HG03066 (cell line): Measurements from ENCODE around the gene KCTD8.

Experiments used
- ATAC-seq: cut with Tn5 transposase; IDR thresholded peaks from one replicate; pipeline ENCODE4 v1.9.1; 2021; ENCODE audit warnings: low read depth; ENCODE audit not compliant: unreplicated experiment

The KCTD8 gene

DNA sequence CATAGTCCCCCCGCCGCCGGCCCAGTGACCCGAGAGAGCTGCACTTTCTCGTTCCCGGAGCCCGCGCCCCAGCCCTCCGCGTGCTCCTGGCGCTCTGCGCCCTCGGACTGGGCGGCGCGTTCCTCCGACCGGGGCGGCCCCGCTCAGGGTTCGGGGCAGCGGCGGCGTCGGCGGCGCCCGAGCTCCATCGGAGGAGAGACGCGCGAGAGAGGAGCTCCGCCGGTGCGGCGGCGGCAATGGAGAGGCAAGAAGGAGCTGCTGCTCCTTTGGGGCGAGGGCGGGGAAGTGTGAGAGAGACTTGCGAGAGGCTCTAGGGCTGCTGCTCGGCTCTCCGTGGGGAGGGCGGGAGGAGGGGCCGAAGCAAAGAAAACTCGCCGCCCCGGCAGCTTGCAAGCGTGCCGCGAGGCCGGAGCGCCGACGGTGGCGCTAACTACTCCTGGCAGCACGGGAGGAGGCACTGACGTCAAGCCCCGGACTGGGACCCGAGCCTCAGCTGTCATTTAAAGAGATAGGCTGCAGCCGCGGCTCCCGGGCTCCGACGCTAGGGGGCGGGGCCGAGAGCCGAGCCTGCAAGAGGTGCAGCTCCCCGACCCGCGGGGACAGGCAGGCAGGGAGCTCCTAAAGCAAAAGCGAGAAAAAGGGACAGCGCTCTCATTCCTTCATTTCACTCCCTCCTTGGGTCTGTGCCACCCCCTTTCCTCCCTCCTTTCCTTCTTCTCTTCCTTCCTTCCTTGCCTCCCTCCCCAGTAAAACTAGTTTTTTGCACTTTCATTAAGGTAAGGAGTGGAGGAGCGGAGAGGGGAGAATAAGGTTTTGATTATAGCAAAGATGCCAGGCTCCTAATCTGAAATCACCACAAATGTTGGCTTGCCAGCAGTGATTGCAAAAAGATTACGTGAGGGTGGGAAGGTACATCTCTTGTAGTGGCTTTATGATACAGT, at the start of gene KCTD8:
Gene KCTD8 (minus strand): TSS at position 289 of the 941 bp plus-strand sequence.
- ATAC-seq = peak; percentile 97

DNA sequence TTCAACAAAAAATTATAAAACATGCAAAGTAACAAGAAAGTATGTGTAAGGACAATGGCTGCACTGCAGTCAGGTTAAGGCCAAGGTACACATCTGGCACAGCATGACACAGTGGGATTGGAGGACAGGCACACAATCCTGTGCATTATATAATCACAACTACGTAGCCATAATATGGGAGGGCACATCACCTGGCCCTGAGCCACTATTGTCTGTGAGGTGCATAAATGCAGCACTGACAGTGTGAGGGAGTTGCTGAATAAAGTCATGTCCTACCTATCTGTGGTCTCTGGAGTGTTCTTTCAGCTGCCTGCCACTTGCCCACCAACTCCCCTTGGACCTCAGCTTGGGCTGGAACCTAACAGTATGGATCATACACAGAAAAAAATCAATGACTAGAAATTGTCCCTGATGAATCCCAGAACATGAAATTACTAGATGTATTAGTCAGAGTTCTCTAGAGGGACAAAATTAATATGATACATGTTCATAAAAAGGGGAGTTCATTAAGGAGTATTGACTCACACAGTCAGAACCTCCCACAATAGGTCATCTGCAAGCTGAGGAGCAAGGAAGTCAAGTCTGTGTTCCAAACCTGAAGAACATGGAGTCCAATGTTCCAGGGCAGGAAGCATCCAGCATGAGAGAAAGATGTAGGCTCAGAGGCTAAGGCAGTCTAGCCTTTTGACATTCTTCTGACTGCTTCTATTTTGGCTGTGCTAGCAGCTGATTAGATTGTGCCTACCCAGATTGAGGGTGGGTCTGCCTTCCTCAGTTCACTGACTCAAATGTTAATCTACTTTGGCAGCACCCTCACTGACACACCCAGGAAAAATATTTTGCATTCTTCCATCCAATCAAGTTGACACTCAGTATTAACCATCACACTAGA, 46.4 kb upstream of the KCTD8 start:
- ATAC-seq = no peak

DNA sequence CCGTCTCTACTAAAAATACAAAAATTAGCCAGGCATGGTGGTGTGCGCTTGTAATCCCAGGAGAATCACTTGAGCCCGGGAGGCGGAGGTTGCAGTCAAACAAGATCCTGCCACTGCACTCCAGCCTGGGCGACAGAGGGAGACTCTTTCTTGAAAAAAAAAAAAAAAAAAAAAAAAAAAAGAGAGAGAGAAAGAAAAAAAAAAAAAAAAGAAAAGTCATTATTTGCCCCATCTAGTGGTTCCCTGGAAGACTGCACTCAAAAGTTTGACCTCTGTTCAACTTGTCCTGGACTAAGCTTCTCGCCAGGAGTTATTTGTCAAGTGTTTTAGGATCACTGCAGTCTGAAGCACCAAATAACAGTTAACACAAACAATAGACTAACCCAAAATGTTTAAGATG, 45.3 kb upstream of the KCTD8 start:
- no peak for ATAC-seq

DNA sequence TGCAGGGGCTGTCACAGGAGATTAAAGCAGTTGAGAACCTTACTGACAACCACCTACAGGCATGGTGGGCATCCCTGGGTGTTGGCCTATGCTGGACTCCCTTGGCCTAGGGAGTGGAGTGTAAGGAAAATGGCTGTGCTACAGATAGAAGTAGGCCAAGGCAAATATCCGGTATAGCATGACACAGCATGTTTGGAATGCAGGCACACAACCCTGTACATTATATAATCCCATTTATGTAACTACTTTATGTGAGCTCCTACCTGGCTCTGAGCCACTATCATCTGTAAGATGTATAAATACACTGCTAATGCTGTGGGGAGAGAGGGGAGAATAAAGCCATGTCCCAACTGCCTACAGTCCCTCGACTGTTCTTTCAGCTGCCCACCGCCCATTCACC, 38.7 kb upstream of the KCTD8 start:
- ATAC-seq = no peak

DNA sequence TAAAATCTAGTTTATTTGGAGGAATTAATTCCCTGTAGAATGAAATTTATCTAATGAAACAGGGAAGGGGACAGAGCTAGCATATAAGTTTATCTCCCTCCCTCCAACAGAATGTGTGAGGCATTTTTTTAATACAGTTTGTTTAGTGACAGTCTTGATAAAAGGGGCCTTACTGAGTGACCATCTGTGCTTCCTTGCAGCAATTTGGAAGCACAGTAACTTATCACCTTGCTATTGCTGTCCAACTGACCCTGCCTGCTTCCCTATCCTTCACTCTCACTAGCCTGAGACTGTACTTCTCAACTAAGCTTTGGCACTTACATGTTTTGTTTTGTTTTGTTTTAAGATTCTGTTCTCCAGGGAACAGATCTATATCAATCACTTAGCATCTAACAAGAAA, 31.1 kb upstream of the KCTD8 start:
- no peak for ATAC-seq

DNA sequence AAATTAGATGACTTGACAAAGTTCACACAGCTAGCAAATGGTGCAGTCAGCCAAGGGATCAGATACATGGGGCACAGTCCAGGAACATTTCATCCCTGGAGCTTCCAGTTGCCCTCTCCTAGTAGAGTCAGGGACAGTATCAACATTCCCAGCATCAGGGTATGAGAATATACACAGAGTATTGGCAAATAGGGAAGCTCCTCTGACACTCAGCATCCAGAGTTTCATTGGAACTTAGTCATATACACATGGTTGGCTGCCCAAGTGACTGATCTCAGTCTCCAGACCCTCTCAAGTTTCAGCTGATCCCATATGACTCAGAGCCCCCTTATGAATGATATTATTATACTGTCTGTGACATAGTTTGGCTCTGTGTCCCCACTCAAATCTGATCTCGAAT, 13.7 kb upstream of the KCTD8 start:
- ATAC-seq = no peak

DNA sequence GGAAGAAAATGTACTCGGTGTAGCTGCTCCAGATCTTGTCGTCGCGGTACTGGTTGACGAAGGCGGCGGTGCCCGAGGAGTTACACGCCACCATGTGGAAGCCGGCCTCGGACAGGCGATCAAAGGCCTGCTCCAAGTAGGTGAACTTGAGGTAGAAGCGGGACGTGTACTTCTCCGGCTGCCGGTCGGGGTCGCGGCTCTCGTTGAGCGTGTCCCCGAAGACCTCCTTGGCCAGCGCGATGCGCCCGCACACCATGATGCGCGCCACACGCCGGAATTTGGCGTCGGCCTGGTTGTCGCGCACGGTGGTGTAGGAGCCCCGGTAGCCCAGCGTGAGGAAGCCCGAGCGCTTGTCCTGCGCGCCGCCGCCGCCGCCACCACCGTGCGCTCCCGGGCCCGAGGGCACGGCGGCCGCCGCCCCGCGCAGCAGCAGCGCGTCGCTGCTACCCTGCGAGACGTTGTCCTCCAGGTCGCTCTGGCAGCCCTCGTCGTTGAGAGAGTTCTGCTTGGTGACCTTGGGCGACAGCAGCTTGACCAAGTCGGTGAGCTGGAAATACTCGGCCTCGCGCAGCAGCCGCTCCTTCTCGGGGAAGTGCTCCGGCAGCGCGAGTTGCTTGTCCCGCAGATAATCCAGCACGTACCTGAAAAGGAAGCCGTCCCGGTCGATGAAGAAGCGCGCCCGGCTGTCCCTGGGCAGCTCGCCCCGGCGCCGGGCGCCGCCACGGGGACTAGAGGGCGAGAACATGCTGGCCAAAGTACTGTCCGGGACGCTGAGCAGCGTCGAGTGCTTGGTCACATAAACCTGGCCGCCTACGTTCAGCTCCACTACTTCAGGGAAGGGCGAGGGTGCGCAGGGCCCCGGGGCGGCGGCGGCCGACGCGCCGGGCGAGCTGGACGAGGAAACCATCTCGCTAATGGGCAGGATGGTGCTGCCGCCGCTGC, 775 bp downstream of the KCTD8 start:
- ATAC-seq = no peak

DNA sequence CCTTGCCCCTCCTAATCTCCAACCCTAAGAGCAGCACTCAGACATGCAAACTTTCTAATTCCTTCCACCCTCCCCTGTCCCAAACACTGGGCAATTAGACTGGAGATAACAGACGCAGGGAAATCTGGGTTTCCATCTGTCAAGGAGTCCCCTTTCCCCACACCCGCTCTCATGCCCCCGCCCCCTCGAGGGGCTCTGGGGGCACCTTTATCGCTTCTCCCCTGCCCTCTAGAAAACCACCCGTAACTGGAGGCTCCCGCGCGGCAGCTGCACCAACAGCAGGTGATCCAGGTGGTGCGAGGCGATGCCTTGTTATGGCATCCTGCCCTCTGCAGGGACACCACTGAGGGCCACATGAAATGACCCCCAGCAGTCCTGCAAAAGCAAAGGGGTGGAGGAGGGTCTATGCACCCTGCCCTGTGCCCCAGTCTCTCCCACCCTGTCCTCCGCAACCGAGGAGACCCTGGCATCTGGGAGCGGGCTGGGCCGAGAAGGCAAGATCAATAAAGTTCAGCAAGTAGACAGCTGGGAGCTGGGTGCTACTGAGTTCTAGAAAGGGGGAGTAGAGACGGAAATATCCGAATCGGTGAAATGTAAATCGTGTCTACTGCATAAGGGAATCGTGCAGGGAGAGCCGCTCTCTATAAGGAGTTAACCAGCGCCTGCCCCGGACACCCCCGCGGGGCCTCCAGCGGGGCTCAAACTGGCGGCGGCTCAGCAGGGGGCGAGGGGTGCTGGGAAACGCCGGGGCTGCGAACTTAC, 1.6 kb downstream of the KCTD8 start:
- ATAC-seq = no peak

DNA sequence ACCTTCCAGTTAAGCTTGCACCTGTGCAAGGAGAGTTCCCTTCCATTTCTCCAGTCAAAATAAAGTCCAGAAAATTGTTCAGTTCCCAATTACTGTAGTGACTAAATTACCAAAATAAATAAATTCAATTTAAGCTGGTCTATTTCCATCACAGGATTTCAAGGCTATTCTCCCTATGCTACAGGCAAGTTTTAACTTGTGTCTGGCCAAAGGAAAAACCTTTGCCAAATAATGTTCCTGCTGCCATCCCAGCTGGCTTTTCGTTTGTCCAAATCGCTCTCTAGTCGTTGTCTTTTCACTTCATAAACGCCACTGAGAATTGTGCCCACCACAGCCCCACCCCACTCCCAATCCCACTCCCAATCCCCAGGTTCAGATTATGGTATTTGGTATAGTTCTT, 2.4 kb downstream of the KCTD8 start:
- no peak for ATAC-seq

DNA sequence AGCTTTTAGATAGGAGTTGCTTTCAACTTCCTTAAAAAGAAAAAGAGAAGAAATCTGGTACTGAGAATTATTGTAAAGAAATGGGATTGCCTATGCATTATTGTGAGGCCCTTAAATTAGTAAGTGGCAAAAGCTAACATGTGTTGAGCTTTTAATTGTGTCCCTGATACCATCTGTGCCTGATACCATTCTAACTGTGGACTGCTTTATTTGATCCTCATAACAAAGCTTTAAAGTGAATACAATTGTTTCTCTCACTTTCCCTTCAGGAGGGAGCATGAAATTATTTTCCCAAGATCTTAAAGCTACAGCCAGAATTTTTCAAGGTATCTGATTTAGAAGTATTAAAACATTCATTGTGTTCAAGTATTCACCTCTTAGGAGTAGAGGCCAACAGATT, 9.9 kb downstream of the KCTD8 start:
- ATAC-seq = no peak

DNA sequence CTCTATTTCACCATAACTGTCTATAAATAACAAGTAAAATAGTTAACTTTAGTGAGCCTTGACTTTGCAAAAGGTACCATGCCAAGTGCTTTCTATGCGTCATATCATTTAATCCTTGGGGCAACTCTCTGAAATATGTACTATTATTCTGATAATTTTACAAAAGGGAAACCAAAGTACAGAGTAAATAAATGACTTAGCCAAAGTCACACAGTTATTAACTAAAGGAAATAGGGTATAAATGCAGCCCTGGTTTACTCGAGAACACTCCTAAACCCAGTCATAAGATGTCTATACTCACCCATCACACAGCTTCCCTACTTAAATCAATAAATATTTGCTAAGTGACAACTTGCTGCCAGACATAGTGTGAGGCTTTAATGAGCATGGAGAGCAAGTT, 14.4 kb downstream of the KCTD8 start:
- no peak for ATAC-seq

DNA sequence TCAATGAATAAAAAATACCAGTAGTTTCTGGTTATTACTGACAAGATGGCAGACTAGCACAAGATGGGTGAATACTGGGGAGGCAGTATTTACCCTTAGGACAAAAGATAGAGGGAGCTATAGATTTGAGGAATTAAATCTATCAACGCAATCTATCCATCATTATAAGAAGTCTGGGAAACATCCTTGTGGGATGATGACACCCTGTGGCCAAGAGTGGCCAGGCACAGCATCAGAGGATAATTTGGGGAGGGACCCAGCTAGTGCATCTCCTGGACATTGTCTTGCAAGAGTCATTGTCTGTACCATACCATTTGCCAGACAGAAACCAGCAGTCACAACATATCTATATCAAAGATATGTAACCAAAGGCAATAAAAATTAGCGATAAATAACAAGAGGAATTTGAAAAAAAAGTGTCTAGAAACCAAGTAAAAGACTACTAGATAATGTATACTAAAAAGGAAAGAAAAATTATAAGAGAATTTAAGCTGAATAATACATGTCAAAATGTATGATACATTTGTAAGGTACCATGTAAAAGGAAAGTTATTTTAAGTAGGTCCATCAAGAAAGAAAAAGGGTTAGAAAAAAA, 22.9 kb downstream of the KCTD8 start:
- ATAC-seq = no peak

DNA sequence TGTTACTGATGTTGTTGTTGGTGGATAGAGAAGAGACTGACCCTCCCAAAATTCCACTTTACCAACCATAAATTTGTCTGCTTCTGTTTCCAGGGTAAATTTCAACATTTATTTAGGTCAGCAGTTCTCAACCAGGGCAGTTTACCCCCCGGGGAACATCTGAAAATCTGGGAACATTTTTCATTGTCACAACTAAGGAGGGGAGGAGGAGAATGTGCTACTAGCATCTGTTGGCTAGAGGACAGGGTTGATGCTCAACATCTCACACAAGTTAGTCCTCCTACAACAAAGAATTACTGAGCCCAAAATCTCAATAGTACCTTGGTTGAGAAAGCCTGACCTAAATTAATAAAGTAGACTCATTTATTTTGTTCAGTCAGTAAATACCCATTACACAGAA, 25.7 kb downstream of the KCTD8 start:
- no peak for ATAC-seq

DNA sequence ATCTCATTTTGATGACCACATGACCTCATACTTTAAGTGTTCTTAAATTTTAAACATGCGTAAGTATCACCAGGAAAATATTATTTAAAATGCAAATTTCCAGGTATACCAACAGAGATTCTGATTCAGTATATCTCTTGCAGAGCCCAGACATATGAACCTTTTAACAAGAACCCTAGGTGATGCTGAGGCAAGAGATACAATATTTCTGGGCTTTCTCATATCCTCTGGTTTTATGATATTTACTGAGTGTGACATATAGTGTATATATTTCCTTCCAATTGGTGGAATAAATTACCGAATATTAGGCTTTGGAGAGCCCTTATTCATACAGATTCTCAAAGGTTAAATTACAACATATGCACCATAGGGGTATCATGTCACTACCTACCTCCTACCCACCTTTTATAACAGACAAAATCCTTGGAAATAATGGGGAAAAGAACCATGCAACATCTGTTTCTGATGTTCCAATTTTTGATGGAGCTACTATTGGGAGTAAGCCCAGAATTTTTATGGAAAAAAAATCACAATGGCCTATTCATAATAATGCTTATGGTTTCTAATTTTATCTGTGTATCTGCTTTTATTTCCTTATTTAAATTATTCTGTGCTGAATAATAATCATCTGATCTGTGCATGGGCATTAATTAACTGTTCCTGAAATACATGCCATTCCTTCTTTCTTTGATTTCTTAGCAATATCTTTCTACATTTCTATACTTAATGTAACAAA, 27.1 kb downstream of the KCTD8 start:
- ATAC-seq = no peak

DNA sequence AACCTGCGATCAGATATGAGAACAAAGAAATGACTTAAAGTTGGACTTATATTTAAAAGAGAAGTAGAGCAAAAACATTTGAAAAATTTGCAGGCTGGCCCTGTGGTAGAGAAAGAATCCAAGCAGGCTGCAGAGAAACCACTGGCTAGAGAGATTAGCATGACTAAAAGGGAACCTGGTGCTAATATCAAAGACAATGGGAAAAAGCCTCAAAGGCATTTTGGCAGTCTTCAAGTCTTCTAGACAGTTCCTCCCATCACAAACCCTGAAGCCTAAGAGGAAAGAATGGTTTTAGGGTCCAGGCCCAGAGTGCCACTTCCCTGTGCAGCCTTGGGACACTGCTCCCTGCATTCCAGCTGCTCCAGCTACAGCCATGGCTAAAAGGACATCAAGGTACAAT, 33.4 kb downstream of the KCTD8 start:
- ATAC-seq = no peak

DNA sequence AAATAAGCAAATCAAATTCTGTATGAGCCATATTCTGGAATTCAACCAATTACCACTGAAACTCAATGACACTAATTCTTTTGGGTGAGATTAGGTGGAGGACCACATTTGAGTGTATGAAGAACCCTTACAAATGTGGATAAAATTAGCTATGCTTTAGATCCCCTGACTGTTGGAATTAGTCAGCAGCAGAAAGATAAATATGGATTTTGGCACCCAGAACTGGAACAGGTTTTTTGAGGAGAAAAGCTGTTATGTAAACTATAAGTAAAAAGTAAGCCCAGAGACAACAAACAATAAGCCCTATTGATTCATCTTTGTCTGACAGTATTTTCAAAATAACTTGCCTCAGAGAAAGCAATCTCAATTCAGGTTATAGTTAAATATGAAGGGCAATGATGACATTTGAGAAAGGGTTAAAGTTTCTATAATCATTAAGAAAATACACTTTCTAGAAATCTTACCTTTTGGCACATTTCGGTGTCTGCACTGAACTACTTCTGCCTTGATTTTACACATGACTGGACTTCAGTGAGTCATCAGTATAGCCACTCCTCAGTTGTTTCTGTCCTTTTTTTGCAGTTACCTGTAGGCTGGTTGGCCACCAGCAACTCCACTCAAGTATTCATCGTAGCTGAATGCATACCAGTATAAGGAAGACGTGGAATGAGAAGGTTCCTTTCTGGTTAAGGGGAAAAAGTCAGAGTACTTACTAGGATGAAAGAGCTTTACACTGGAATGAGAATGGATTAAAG, 80.0 kb downstream of the KCTD8 start:
- no peak for ATAC-seq

DNA sequence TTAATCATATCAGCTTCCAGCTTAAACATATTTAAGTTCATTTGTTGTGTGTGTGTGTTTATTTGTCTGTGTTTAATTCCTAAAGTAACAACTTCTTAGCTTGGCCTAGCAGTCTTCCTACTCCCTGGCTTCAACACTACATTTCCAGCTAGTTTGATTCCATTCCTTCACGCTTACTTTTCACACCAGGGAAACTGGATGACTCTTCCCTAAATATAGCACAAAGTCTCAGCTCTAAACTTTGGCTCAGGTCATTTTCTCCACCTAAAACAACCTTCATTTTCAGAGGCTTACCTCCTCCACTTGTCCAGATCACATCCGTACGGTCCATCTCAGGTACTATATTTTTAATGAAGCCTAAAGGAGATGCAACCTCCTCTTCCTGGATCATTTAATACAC, 94.4 kb downstream of the KCTD8 start:
- ATAC-seq = no peak

DNA sequence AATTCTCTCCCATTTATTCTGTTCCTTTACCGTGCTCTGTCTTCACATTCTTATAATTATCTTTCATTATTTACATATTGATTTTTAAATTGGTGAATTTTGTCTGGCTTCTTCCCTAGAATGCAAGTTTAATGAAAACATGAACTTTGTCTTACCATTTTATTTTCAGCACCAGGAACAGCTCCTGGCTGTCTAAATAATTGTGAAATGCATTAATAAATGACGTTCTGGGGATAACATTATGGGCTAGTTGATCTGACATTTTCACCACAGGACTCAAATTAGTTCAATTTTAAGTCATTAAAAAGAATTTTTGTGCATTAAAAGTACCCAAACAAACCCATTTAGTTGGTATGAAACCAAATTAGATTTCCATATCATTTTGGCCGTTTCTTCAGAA, 97.5 kb downstream of the KCTD8 start:
- no peak for ATAC-seq
